GM23338 (cell line): ENCODE measurements around the gene IGSF9B.
A peak's percentile ranks its signal among the peaks of the same experiment; 100 is the strongest.

Experiments used
- CREB1 ChIP-seq: fragments of 250-450 bp; sonication (Bioruptor Pico); IDR thresholded peaks from 2 replicates; pipeline ENCODE4 v1.5.0; 2020; ENCODE audit warnings: low read depth, mild to moderate bottlenecking, moderate library complexity
- EZH2 ChIP-seq: fragments of 200-600 bp; sonication (generic); IDR thresholded peaks from one replicate; pipeline ENCODE4 v1.8.0; 2017; ENCODE audit warnings: antibody characterized with exemption, mild to moderate bottlenecking, low read depth; ENCODE audit not compliant: unreplicated experiment
- EZH2phosphoT487 ChIP-seq: fragments of 200-600 bp; sonication (generic); IDR thresholded peaks from one replicate; pipeline ENCODE4 v1.8.1; 2018; ENCODE audit warnings: antibody characterized with exemption; ENCODE audit not compliant: unreplicated experiment
- JUNB ChIP-seq: IDR thresholded peaks from one replicate; pipeline ENCODE4 v1.6.1; 2016; ENCODE audit warnings: antibody characterized with exemption; ENCODE audit not compliant: unreplicated experiment
- NANOG ChIP-seq: IDR thresholded peaks from 2 replicates; pipeline ENCODE4 v1.6.1; 2016; ENCODE audit warnings: antibody characterized with exemption, borderline replicate concordance
- POLR2AphosphoS5 ChIP-seq: IDR thresholded peaks from 2 replicates; pipeline ENCODE4 v1.6.1; 2016; ENCODE audit warnings: antibody characterized with exemption, low read depth
- ZNF114 ChIP-seq: fragments of 250-450 bp; sonication (Bioruptor Pico); IDR thresholded peaks from 2 replicates; pipeline ENCODE4 v1.5.0; 2020; ENCODE audit warnings: mild to moderate bottlenecking, moderate library complexity
- ZNF331 ChIP-seq: fragments of 250-450 bp; sonication (Bioruptor Pico); IDR thresholded peaks from 2 replicates; pipeline ENCODE4 v1.5.0; 2020; ENCODE audit warnings: low read depth, mild to moderate bottlenecking, moderate library complexity
- TF ChIP-seq, protein P1 (sequence below), 2 experiments: fragments of 200-600 bp in 1 of 2; sonication (generic) in 1 of 2; conservative IDR thresholded peaks; 2 replicates each; pipeline versions ENCODE4 v1.5.1 to v1.6.1; 2016 to 2017; ENCODE audit warnings: antibody characterized with exemption in 2 of 2, low read depth in 2 of 2, mild to moderate bottlenecking in 2 of 2, moderate library complexity in 1 of 2
- TF ChIP-seq, protein P2 (sequence below): IDR thresholded peaks from one replicate; pipeline ENCODE4 v1.6.1; 2018; ENCODE audit warnings: antibody characterized with exemption; ENCODE audit not compliant: unreplicated experiment
- TF ChIP-seq, protein P3 (sequence below): fragments of 250-450 bp; sonication (Bioruptor Pico); IDR thresholded peaks from 2 replicates; pipeline ENCODE4 v1.5.0; 2020; ENCODE audit warnings: mild to moderate bottlenecking, moderate library complexity

DNA sequence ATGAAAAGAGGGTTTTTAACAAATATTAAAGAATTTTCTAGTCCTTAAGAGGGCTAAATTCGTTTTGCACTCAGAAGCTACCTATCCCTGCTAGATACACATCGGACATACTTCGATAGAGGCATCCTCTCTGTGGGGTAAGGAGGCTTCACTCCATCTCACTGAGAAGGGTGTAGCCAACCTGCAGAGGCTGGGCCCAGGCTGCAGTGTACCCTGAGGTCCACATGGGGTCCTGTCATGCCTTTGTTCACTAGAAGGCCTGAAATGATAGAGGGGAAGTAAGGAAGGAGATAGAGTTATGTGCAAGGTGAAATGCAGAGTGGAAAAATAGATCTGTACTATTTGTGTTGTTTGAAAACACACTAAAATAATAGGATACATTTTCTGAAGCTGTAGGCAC lies 45.6 kb downstream of the IGSF9B start:
- TF ChIP-seq EZH2phosphoT487 (no peak), NANOG (no peak), POLR2AphosphoS5 (no peak), EZH2 (no peak), JUNB (no peak), CREB1 (CRISPR knock-in tag) (no peak), ZNF114 (CRISPR knock-in tag) (no peak), ZNF331 (no peak)
- TF ChIP-seq, protein P1, sequence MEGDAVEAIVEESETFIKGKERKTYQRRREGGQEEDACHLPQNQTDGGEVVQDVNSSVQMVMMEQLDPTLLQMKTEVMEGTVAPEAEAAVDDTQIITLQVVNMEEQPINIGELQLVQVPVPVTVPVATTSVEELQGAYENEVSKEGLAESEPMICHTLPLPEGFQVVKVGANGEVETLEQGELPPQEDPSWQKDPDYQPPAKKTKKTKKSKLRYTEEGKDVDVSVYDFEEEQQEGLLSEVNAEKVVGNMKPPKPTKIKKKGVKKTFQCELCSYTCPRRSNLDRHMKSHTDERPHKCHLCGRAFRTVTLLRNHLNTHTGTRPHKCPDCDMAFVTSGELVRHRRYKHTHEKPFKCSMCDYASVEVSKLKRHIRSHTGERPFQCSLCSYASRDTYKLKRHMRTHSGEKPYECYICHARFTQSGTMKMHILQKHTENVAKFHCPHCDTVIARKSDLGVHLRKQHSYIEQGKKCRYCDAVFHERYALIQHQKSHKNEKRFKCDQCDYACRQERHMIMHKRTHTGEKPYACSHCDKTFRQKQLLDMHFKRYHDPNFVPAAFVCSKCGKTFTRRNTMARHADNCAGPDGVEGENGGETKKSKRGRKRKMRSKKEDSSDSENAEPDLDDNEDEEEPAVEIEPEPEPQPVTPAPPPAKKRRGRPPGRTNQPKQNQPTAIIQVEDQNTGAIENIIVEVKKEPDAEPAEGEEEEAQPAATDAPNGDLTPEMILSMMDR (conservative IDR thresholded peaks at IDR 0.05; ENCODE audit: low read depth in 2 of 2), result peak; percentile 27 to 32; a peak in 3 of 4 replicates
- TF ChIP-seq, protein P2, sequence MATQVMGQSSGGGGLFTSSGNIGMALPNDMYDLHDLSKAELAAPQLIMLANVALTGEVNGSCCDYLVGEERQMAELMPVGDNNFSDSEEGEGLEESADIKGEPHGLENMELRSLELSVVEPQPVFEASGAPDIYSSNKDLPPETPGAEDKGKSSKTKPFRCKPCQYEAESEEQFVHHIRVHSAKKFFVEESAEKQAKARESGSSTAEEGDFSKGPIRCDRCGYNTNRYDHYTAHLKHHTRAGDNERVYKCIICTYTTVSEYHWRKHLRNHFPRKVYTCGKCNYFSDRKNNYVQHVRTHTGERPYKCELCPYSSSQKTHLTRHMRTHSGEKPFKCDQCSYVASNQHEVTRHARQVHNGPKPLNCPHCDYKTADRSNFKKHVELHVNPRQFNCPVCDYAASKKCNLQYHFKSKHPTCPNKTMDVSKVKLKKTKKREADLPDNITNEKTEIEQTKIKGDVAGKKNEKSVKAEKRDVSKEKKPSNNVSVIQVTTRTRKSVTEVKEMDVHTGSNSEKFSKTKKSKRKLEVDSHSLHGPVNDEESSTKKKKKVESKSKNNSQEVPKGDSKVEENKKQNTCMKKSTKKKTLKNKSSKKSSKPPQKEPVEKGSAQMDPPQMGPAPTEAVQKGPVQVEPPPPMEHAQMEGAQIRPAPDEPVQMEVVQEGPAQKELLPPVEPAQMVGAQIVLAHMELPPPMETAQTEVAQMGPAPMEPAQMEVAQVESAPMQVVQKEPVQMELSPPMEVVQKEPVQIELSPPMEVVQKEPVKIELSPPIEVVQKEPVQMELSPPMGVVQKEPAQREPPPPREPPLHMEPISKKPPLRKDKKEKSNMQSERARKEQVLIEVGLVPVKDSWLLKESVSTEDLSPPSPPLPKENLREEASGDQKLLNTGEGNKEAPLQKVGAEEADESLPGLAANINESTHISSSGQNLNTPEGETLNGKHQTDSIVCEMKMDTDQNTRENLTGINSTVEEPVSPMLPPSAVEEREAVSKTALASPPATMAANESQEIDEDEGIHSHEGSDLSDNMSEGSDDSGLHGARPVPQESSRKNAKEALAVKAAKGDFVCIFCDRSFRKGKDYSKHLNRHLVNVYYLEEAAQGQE, result no peak
- TF ChIP-seq, protein P3, sequence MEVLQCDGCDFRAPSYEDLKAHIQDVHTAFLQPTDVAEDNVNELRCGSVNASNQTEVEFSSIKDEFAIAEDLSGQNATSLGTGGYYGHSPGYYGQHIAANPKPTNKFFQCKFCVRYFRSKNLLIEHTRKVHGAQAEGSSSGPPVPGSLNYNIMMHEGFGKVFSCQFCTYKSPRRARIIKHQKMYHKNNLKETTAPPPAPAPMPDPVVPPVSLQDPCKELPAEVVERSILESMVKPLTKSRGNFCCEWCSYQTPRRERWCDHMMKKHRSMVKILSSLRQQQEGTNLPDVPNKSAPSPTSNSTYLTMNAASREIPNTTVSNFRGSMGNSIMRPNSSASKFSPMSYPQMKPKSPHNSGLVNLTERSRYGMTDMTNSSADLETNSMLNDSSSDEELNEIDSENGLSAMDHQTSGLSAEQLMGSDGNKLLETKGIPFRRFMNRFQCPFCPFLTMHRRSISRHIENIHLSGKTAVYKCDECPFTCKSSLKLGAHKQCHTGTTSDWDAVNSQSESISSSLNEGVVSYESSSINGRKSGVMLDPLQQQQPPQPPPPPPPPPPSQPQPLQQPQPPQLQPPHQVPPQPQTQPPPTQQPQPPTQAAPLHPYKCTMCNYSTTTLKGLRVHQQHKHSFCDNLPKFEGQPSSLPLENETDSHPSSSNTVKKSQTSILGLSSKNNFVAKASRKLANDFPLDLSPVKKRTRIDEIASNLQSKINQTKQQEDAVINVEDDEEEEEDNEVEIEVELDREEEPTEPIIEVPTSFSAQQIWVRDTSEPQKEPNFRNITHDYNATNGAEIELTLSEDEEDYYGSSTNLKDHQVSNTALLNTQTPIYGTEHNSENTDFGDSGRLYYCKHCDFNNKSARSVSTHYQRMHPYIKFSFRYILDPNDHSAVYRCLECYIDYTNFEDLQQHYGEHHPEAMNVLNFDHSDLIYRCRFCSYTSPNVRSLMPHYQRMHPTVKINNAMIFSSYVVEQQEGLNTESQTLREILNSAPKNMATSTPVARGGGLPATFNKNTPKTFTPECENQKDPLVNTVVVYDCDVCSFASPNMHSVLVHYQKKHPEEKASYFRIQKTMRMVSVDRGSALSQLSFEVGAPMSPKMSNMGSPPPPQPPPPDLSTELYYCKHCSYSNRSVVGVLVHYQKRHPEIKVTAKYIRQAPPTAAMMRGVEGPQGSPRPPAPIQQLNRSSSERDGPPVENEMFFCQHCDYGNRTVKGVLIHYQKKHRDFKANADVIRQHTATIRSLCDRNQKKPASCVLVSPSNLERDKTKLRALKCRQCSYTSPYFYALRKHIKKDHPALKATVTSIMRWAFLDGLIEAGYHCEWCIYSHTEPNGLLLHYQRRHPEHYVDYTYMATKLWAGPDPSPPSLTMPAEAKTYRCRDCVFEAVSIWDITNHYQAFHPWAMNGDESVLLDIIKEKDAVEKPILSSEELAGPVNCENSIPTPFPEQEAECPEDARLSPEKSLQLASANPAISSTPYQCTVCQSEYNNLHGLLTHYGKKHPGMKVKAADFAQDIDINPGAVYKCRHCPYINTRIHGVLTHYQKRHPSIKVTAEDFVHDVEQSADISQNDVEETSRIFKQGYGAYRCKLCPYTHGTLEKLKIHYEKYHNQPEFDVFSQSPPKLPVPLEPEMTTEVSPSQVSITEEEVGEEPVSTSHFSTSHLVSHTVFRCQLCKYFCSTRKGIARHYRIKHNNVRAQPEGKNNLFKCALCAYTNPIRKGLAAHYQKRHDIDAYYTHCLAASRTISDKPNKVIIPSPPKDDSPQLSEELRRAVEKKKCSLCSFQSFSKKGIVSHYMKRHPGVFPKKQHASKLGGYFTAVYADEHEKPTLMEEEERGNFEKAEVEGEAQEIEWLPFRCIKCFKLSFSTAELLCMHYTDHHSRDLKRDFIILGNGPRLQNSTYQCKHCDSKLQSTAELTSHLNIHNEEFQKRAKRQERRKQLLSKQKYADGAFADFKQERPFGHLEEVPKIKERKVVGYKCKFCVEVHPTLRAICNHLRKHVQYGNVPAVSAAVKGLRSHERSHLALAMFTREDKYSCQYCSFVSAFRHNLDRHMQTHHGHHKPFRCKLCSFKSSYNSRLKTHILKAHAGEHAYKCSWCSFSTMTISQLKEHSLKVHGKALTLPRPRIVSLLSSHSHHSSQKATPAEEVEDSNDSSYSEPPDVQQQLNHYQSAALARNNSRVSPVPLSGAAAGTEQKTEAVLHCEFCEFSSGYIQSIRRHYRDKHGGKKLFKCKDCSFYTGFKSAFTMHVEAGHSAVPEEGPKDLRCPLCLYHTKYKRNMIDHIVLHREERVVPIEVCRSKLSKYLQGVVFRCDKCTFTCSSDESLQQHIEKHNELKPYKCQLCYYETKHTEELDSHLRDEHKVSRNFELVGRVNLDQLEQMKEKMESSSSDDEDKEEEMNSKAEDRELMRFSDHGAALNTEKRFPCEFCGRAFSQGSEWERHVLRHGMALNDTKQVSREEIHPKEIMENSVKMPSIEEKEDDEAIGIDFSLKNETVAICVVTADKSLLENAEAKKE (CRISPR knock-in tag), result no peak
